ENCODE results near the gene FOXP4.

Gene FOXP4

GRCh38 chr6:41548098-41548840 lies 2.1 kb downstream of the FOXP4 start:
- DNase-seq: no peak

GRCh38 chr6:41548841-41549642 lies 2.9 kb downstream of the FOXP4 start:
- DNase-seq: no peak

DNA sequence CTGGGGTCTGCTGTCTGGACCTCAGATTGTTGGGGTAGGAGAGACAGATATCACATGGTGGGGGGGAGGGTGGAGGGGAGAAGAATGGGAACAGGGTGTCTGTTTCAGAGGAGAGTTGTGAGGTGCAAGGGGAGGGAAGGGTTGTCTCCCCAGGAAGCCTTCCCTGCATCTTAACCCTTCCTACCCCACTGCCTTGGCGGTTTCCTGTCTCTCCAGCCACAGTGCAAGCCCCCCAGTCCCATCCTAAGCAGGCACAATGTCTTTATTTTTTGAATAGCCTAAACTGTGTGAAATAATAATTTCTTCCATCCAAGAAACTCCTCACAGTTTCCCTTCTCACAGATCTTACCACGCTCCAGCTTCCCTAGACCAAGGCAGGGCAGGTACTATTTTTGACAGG lies 3.5 kb downstream of the FOXP4 start:
- DNase-seq: no peak

DNA sequence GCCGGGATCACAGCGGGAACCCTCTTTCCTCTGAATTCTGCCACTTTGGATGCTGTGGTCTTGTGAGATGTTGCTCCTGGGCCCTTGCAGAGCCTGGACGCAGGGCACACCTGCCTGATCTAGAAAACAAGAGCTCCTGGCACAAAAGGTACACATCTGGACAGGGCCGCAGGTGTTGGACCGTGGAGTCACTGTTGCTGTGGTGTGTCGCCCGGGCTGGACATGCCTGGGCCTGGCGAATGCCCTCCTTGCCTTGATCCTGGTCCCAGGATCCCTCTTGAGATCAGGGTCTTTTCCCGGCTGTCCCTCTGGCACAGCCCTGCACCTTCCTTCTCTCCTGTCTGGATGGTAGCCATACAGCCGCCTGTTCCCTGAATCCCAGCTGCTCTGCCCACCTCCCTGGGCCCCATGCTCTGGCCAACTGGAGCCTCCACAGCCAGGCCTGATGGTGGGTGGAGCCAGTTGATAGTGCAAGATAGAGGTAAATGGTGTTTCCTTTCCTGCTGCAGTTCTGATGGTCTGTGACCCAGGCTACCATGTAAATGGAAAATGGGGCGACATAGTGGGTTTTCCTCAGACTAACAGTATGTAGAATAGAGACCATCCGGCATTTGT lies 5.0 kb downstream of the FOXP4 start:
- DNase-seq: no peak

- no peak for DNase-seq
These were observed 5.7 kb downstream of the FOXP4 start for GRCh38 chr6:41551857-41552256.

DNA sequence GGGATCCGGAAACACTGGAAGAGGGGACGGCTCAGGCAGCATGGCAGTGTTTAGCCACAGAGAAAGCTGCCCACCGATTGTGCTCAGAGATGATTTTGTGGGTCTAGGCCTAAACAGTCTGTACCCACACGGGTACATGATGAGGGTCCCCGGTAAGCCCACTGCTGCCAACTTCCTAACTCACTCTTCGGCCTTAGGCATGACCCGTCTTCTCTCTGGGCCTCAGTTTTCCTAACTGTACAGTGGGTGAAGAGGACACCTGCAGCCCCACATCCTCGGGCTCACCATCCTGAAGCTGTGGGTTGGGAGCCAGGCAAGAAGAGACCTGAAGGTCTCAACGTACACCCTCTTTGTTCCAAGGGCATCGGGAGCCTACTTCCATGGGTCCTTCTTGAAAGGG lies 6.5 kb downstream of the FOXP4 start:
- DNase-seq: no peak

- no peak for DNase-seq
These were observed 7.3 kb downstream of the FOXP4 start for GRCh38 chr6:41553405-41553999.

GRCh38 chr6:41555326-41556300 lies 9.4 kb downstream of the FOXP4 start:
- no peak for DNase-seq

GRCh38 chr6:41557335-41557734 lies 11.2 kb downstream of the FOXP4 start:
- no peak for DNase-seq

- DNase-seq: no peak
These were observed 12.0 kb downstream of the FOXP4 start for GRCh38 chr6:41558033-41558807.

GRCh38 chr6:41559655-41560427 lies 13.7 kb downstream of the FOXP4 start:
- DNase-seq: no peak

DNA sequence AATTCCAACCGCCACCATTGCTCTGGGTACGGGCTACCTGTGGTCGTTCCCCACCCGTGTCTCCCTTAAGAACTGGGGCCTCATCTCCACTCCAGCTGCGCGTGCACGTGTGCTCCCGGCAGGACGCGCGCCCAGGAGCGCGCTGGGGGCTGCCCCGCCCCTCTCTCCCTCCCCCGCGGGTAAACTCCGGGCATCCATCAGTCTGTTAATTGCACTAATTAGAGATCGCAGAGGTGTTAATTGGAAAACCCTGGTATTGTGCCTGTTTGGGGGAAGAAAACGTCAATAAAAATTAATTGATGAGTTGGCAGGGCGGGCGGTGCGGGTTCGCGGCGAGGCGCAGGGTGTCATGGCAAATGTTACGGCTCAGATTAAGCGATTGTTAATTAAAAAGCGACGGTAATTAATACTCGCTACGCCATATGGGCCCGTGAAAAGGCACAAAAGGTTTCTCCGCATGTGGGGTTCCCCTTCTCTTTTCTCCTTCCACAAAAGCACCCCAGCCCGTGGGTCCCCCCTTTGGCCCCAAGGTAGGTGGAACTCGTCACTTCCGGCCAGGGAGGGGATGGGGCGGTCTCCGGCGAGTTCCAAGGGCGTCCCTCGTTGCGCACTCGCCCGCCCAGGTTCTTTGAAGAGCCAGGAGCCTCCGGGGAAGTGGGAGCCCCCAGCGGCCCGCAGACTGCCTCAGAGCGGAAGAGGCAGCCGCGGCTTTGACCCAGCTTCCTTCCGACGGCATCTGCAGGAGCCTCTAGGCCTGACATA lies 14.4 kb downstream of the FOXP4 start:
- DNase-seq: no peak

GRCh38 chr6:41561416-41561815 lies 15.2 kb downstream of the FOXP4 start:
- DNase-seq: no peak

- no peak for DNase-seq
These were observed 16.0 kb downstream of the FOXP4 start for GRCh38 chr6:41561931-41562911.

DNA sequence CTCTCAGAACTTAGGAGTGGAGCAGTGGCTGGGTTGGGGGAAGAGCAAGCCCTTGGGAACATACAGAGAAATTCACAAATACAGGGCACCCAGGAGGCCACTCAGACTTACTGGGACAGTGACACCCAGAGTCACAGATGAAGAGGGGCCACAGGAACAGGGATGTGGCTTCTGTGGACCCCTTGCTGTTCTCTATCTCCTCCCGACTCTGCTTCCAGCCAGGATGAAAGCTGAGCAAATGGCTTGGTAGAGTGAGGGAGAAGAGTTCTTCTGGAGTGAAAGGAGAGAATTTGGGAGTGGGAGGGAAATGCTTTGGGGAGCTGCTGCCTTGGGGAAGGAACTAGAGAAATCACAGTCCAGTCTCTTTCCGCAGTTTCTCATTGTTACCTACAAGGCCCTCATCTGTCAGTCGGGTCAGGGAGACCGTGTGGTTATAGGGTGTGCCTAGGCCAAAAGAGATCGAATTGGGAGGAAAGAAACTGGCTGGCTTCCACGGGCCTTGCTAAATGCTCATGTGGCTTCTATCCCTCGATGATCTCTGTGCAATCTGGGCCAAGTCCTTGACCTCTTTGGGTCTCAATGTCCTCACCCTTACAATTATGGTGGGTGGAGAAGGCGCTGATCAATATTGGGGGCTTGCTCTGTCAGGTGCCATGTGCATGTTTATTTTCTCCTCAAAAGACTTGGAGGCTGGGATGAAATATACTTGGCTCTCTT lies 17.0 kb downstream of the FOXP4 start:
- no peak for DNase-seq

DNA sequence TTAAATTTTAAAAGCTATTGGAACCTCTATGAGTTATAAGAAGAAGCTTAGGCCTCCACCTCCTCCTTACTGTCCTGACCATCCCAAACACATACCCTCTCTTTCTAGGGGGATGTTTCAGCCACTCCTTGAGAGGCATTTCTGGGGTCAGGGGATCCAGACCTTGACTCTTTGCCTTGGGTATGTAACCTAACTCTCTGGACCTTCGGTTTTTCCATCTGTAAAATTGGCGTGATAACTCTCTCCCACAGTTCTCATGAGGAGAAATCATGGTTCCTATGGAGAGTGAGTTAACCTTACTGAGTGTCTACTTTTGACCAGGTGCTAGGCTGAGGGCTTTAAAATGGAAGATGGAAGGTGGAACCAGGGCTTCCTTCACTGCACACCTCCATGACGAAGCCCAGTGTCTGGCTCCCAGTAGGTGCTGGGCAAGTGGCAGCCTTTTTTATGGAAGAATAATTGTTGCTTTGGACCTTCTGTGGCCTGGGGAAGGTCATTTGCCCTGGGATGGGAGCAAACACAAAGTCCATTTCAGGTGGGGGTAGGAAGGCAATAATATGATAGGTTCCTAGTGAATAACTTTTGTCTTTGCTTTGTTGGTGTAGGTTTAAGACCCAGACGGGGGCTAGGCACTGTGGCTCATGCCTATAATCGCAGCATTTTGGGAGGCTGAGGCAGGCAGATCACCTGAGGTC lies 18.4 kb downstream of the FOXP4 start:
- no peak for DNase-seq

- no peak for DNase-seq
These were observed 19.5 kb downstream of the FOXP4 start for GRCh38 chr6:41565701-41566100.
